CD14-positive monocyte (primary cell): Measurements from ENCODE around the gene KYNU. TPM values are rescaled to one million over a fixed set of nuclear protein-coding genes. Genes with fewer than 3 reads are reported as not detected.
A peak's percentile ranks its signal among the peaks of the same experiment; 100 is the strongest.

Experiments used
- DNase-seq, 3 donors: peaks; one replicate each; pipeline ENCODE4 v3.0.0-alpha.2; 2011 to 2022
- H2AFZ ChIP-seq: 2 replicates; pipeline ENCODE4 v1.6.0; 2012; ENCODE audit warnings: mild to moderate bottlenecking, low read depth, low read length, inconsistent platforms; ENCODE audit not compliant: insufficient read depth, poor library complexity, severe bottlenecking
- H3K27ac ChIP-seq, 2 donors: 1 replicate in 1 of 2; 2 replicates in 1 of 2; pipeline ENCODE4 v1.5.1; 2012 to 2013; ENCODE audit warnings: low read length in 2 of 2, control low read depth in 1 of 2, inconsistent platforms in 1 of 2, low read depth in 1 of 2, mild to moderate bottlenecking in 1 of 2
- H3K27me3 ChIP-seq, 2 donors: one replicate each; pipeline versions ENCODE4 v1.6.0 to v1.6.1; 2011 to 2013; ENCODE audit warnings: low read length in 2 of 2; ENCODE audit not compliant: control insufficient read depth in 2 of 2, insufficient read depth in 2 of 2
- H3K36me3 ChIP-seq, 2 donors: replicated peaks in 1 of 2; 1 replicate in 1 of 2; 2 replicates in 1 of 2; pipeline versions ENCODE4 v1.5.1 to v1.6.1; 2012 to 2013; ENCODE audit warnings: low read length in 2 of 2, control low read depth in 1 of 2, inconsistent platforms in 1 of 2, mild to moderate bottlenecking in 1 of 2; ENCODE audit not compliant: insufficient read depth in 2 of 2, control insufficient read depth in 1 of 2
- H3K4me1 ChIP-seq, 2 donors: 1 replicate in 1 of 2; 2 replicates in 1 of 2; pipeline versions ENCODE4 v1.5.1 to v1.6.1; 2012 to 2013; ENCODE audit warnings: low read length in 2 of 2, control low read depth in 1 of 2, inconsistent platforms in 1 of 2, mild to moderate bottlenecking in 1 of 2, moderate library complexity in 1 of 2; ENCODE audit not compliant: insufficient read depth in 2 of 2, control insufficient read depth in 1 of 2
- H3K4me2 ChIP-seq: replicated peaks from 2 replicates; pipeline ENCODE3; 2012; ENCODE audit warnings: low read length, moderate library complexity, mild to moderate bottlenecking; ENCODE audit not compliant: poor library complexity, severe bottlenecking; ENCODE audit errors: extremely low read depth
- H3K4me3 ChIP-seq, 3 experiments: fragments of 200-600 bp in 1 of 3; sonication (generic) in 1 of 3; replicated peaks in 1 of 3; 1 replicate in 2 of 3; 2 replicates in 1 of 3; pipeline ENCODE4 v1.5.1; 2011 to 2013; ENCODE audit warnings: low read length in 3 of 3, mild to moderate bottlenecking in 3 of 3, control low read depth in 2 of 3, low read depth in 2 of 3, inconsistent platforms in 1 of 3, moderate library complexity in 1 of 3
- H3K79me2 ChIP-seq: 2 replicates; pipeline ENCODE4 v1.6.0; 2012; ENCODE audit warnings: mild to moderate bottlenecking, control low read depth, inconsistent platforms, low read length, moderate library complexity; ENCODE audit not compliant: insufficient read depth
- H3K9ac ChIP-seq: 2 replicates; pipeline ENCODE4 v1.6.0; 2017; ENCODE audit warnings: low read length, mild to moderate bottlenecking; ENCODE audit not compliant: insufficient read depth, poor library complexity, severe bottlenecking
- H3K9me3 ChIP-seq, 2 donors: replicated peaks in 1 of 2; 1 replicate in 1 of 2; 2 replicates in 1 of 2; pipeline versions ENCODE4 v1.5.1 to v1.6.1; 2012 to 2013; ENCODE audit warnings: low read length in 2 of 2, control low read depth in 1 of 2; ENCODE audit not compliant: control insufficient read depth in 1 of 2, insufficient read depth in 1 of 2
- H4K20me1 ChIP-seq: 2 replicates; pipeline ENCODE4 v1.6.0; 2012; ENCODE audit warnings: mild to moderate bottlenecking, low read length, control low read depth, moderate library complexity; ENCODE audit not compliant: insufficient read depth
- H3K27ac Mint-ChIP-seq, 7 donors: one replicate each; pipeline ENCODE4 v1.8.0; 2020; ENCODE audit warnings: mild to moderate bottlenecking in 7 of 7, mixed read lengths in 7 of 7, moderate library complexity in 6 of 7, inconsistent platforms in 2 of 7
- H3K27me3 Mint-ChIP-seq, 3 donors: one replicate each; pipeline ENCODE4 v1.8.0; 2021 to 2022; ENCODE audit warnings: low read depth in 3 of 3, mild to moderate bottlenecking in 3 of 3, mixed read lengths in 3 of 3, moderate library complexity in 3 of 3, inconsistent platforms in 1 of 3
- H3K36me3 Mint-ChIP-seq, 2 donors: one replicate each; pipeline ENCODE4 v1.8.0; 2020; ENCODE audit warnings: mixed read lengths in 2 of 2, inconsistent platforms in 1 of 2, mild to moderate bottlenecking in 1 of 2
- H3K4me1 Mint-ChIP-seq: one replicate; pipeline ENCODE4 v1.8.0; 2020; ENCODE audit warnings: mild to moderate bottlenecking, mixed read lengths
- H3K4me3 Mint-ChIP-seq, 2 donors: one replicate each; pipeline ENCODE4 v1.8.0; 2020; ENCODE audit warnings: mild to moderate bottlenecking in 2 of 2, mixed read lengths in 2 of 2, moderate library complexity in 1 of 2
- H3K9me3 Mint-ChIP-seq, 7 donors: one replicate each; pipeline ENCODE4 v1.8.0; 2020 to 2022; ENCODE audit warnings: mixed read lengths in 7 of 7, mild to moderate bottlenecking in 6 of 7, moderate library complexity in 6 of 7, inconsistent platforms in 2 of 7
- CTCF ChIP-seq: fragments of 200-600 bp; IDR thresholded peaks from one replicate; pipeline ENCODE4 v1.8.0; 2022; ENCODE audit warnings: antibody characterized with exemption, mild to moderate bottlenecking
- WGBS: methylation state at CpG from one replicate; pipeline ENCODE4 v1.1.5; 2013; ENCODE audit warnings: missing lambda C conversion rate; ENCODE audit not compliant: insufficient coverage; 5-methylcytosine and 5-hydroxymethylcytosine counted together
- intact Hi-C, 2 donors: fragments of 100-400 bp; cut with micrococcal nuclease; formaldehyde crosslinking; loops; one replicate each; pipeline versions ENCODE4 v1.15.0 to v1.15.1; 2023
- polyA plus RNA-seq, 3 donors: library from polyadenylated mRNA; depleted of rRNA in 1 of 3; unstranded in 2 of 3; stranded (reverse) in 1 of 3; fragments of 300-500 nt in 2 of 3; fragments of >200 nt in 1 of 3; fragmentation: Illumina TruSeq in 2 of 3; gene quantifications; 1 replicate in 2 of 3; 2 replicates in 1 of 3; pipeline ENCODE4 v1.2.3, GENCODE V29; 2012 to 2021

KYNU gene
- polyA plus RNA-seq, 3 donors = 40.7 to 132 (median 131) TPM

- Histone ChIP-seq H3K27ac (no peak overlapping the region), H3K9me3 (peaks cover 0 to 10% of the 10 kb centered on the region in 2 donors), H3K4me3 (no peak overlapping the region), H2AFZ (no peak overlapping the region), H3K27me3 (no peaks in the 10 kb centered on the region), H3K36me3 (no peaks in the 10 kb centered on the region), H3K4me1 (peaks cover 3 to 7% of the 10 kb centered on the region in 2 donors), H4K20me1 (no peaks in the 10 kb centered on the region), H3K9ac (no peak overlapping the region), H3K4me2 (no peak overlapping the region), H3K79me2 (no peaks in the 10 kb centered on the region)
- intact Hi-C loops = no loop called here
- Mint-ChIP-seq H3K4me1 (peaks cover 7% of the 10 kb centered on the region), H3K27ac (no peak overlapping the region), H3K9me3 (peaks cover 0 to 19% (median 5%) of the 10 kb centered on the region in 7 donors), H3K36me3 (no peaks in the 10 kb centered on the region), H3K27me3 (no peaks in the 10 kb centered on the region), H3K4me3 (no peak overlapping the region)
- no peak for DNase-seq
- 100% methylated on average over 1 of the region's 1 CpG for WGBS
- no peak for TF ChIP-seq CTCF
Measured at GRCh38 chr2:143075711-143076110, 198.2 kb downstream of the KYNU start.

GRCh38 chr2:143078104-143078503 lies 200.6 kb downstream of the KYNU start:
- Mint-ChIP-seq H3K4me3 (no peak overlapping the region), H3K36me3 (no peaks in the 10 kb centered on the region), H3K4me1 (peaks cover 2% of the 10 kb centered on the region), H3K27ac (no peak overlapping the region), H3K9me3 (peaks cover 0 to 19% (median 5%) of the 10 kb centered on the region in 7 donors), H3K27me3 (no peaks in the 10 kb centered on the region)
- H4K20me1 ChIP-seq = no peaks in the 10 kb centered on the region
- H3K9me3 ChIP-seq = peaks cover 0 to 10% of the 10 kb centered on the region in 2 donors
- no peaks in the 10 kb centered on the region for H3K36me3 ChIP-seq
- no peaks in the 10 kb centered on the region for H3K27me3 ChIP-seq
- H3K4me3 ChIP-seq = no peak overlapping the region
- intact Hi-C loops = no loop called here
- TF ChIP-seq CTCF = peak; percentile 30
- no peak overlapping the region for H2AFZ ChIP-seq
- DNase-seq = no peak
- no peaks in the 10 kb centered on the region for H3K79me2 ChIP-seq
- no peak overlapping the region for H3K27ac ChIP-seq
- peaks cover 4 to 5% of the 10 kb centered on the region in 2 donors for H3K4me1 ChIP-seq
- H3K9ac ChIP-seq = no peak overlapping the region
- H3K4me2 ChIP-seq = no peak overlapping the region
